NCI-H187 treated with DMSO at 0.1 percent for 48 hours (cell line): Measurements from ENCODE around the gene SLC1A4.
A peak's percentile ranks its signal among the peaks of the same experiment; 100 is the strongest.

Source experiments
- DNase-seq: peaks from one replicate; lab custom pipeline; 2025; lab: John Stamatoyannopoulos, UW

Gene SLC1A4

DNA sequence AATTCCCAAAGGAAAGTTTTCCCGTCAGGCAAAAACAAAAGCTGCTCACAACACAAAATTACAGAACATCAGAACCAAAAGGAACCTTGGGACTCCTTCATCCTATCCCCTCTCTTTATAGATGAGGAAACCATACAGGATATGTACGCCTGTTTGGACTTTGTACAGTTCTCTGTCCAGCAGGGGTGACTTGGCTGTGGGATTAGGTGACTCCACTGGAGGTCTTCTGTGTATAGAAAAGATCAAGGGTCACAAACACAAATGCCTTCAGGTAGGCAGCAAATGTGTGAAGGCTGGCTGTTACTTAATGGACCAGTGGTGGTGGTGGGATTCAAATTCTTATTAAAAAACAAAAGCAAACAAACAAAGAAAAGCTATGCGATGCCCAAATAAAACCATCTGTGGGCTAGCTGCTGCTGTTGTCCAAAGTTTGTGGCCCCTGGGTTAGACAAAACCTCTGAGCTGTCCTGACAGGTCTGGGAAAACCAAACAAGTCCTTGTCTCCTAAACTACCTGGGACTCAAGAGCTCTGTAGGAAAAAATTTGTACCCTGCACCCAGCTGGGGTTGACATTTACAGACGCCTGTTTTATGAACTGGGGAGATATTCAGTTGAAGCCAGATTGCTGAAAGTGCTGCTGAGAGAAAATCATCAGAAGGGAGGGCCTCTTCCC lies 65.7 kb downstream of the SLC1A4 start:
- DNase-seq: no peak

- peak; percentile 59 for DNase-seq
Measured at GRCh38 chr2:65055422-65056214, 66.4 kb downstream of the SLC1A4 start.

DNA sequence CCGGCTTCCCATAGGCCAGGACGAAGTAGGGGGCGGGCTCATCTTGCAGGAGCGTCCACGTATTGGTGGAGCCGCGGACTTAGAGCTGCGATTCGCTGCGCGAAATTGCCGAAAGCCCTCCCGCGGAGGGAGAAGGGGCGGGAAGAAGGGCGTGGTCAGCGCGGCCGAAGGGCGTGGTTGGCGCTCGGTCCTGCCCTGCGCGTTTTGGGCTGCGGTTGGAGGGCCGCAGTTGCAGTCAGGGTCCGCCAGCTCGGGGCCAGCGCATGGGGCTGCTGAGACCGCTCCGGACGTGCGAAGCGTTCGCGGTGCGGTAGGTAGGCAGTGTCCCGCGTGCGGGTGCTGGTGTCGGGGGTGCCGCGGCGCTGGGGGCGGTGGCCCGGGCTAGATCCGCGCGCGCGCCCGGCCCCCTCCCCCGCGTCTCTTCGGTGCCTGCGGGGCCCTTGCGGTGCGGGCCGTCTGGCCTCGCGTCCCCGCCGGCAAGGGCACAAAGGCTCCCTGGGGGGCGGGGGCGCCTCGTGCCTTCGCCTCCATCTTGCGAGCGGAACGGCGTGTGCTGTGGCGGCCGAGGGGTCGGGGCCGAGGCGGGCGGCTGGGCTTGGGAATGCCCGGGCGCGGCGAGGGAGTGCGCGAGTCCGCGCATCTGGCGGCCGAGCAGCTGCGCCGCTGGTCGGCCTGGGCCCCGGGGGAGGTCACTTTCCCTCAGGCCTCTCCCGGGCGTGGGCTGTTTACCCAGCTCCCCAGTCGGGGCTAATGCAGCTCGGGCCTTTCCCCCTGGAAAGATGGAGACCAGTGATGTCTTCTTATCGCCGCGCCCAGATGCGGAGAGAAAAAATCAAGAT lies 67.2 kb downstream of the SLC1A4 start, which contains the start of gene CEP68:
Gene CEP68 (plus strand): TSS at position 202 of the 839 bp plus-strand sequence. CDS start 13,029 bp downstream, outside the sequence.
- DNase-seq: peak; percentile 97

GRCh38 chr2:65057054-65057375 lies 67.8 kb downstream of the SLC1A4 start:
- no peak for DNase-seq

GRCh38 chr2:65057391-65058052 lies 68.3 kb downstream of the SLC1A4 start:
- DNase-seq: peak; percentile 64

- DNase-seq: no peak
Measured at GRCh38 chr2:65059071-65059470, 69.9 kb downstream of the SLC1A4 start.

DNA sequence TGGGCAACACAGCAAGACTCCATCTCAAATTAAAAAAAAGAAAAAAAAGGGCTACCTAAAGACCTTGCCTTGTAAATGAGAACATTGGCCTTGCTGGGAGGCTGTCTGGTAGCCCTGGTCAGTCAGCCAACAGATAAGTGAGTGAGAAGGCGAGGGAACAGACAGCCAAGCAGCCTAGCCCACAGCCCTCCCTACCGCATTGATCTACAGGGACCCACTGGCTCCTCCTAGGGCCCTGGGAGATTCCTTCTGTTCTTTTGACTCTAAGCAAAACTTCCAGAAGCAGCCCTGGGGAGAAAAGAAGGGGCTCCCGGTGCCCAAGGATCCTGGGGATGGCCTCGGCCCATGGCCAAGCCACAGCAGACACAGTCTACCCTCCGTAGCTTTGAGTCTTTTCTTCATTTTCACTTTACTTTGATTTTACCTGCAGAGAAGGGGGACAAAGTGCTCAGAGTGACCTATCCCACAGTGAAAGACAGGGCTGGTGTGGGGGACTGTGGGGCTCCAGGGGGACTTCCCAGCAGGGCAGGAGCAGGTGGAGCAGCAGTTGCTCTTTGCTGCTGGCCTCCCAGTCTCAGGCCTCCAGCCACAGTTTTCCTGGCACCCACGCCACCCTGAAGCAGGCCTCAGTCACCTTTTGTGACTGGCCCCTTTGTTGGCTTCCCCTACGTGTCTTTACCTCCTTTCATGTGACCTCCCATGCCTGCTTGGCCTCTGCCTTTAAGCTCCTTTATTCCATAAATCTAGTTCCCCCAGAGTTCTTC lies 72.1 kb downstream of the SLC1A4 start:
- DNase-seq: no peak

GRCh38 chr2:65061910-65062339 lies 72.7 kb downstream of the SLC1A4 start:
- no peak for DNase-seq

DNA sequence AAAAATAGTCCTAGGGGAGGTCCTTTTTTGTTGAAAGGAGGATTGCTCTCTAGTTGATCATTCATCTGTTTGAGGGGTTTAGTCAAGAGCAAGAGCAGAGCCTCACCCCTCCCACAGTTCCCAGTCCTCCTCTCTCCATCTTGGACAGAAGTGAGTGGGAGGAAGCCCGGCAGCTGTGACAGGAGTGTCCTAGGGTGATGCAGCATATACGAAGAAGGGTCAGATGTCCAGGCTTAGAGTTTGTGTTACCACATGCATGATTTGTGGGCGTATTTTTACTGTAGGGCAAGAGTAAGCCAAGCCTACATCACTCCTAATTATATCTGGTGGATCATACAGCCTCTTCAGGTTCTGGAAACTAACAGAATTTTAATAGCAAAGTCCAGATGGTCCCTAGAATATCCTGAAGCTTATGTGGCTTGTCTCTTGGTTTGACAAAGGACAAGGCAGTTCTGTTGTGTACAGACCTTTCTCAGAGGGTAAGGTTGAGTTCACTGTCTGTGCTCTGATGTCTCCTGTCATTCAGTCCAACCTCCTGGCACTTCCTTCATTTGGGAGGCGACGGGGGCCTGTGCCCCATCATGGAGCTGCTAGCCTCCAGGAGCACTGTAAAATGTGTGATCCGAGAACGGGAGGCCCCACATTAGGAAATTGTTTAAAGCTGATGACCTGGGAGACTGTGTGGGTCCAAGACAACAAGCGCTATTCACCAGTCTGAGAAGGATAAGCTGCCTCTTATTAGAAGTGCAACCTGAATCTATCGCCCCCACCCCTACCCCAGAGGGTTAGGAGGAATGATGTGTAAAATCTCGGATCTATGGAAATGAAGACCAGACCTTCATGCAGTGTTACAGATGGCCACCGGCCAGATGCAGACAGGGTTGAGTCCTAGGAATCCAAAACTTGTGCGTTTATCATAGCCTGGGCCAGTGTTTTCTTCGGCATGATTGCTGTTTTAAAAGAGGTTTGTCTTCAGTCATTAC lies 73.9 kb downstream of the SLC1A4 start:
- DNase-seq: no peak

GRCh38 chr2:65064728-65065552 lies 75.7 kb downstream of the SLC1A4 start:
- DNase-seq: peak; percentile 57

GRCh38 chr2:65067806-65068553 lies 78.8 kb downstream of the SLC1A4 start:
- no peak for DNase-seq

- no peak for DNase-seq
Measured at GRCh38 chr2:65069439-65069824, 80.2 kb downstream of the SLC1A4 start.

- DNase-seq: no peak
Measured at GRCh38 chr2:65070172-65070830, 81.1 kb downstream of the SLC1A4 start.

GRCh38 chr2:65070856-65071255 lies 81.7 kb downstream of the SLC1A4 start:
- no peak for DNase-seq

DNA sequence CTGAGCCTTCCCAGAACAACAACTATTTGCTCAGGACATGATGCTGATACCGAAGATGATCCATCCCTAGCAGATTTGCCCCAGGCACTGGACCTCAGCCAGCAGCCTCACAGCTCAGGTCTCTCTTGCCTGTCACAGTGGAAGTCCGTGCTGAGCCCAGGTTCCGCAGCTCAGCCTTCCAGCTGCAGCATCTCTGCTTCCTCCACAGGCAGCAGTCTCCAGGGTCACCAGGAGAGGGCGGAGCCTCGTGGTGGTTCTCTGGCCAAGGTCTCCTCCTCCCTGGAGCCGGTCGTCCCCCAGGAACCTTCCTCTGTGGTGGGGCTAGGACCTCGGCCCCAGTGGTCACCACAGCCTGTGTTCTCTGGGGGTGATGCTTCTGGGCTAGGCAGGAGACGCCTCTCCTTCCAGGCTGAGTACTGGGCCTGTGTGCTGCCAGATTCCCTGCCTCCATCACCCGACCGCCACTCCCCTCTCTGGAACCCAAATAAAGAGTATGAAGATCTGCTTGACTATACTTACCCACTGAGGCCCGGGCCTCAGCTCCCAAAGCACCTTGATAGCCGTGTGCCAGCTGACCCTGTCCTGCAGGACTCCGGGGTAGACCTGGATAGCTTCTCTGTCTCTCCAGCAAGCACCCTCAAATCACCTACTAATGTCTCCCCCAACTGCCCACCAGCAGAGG lies 82.4 kb downstream of the SLC1A4 start:
- no peak for DNase-seq

- DNase-seq: no peak
Measured at GRCh38 chr2:65072181-65072970, 83.2 kb downstream of the SLC1A4 start.
